SHP77 treated with DMSO at 0.1 percent for 48 hours (cell line): ENCODE data around the gene ADGRV1.

Source experiments
- DNase-seq: peaks from one replicate; lab custom pipeline; 2025; lab: John Stamatoyannopoulos, UW

ADGRV1 gene

GRCh38 chr5:90873033-90873517 lies 314.5 kb downstream of the ADGRV1 start:
- DNase-seq, result no peak

- no peak for DNase-seq
These were observed 315.5 kb downstream of the ADGRV1 start for GRCh38 chr5:90874066-90874465.

- DNase-seq, result no peak
These were observed 316.9 kb downstream of the ADGRV1 start for GRCh38 chr5:90875456-90875855.

- DNase-seq, result no peak
These were observed 317.8 kb downstream of the ADGRV1 start for GRCh38 chr5:90876366-90876765.

- no peak for DNase-seq
These were observed 318.5 kb downstream of the ADGRV1 start for GRCh38 chr5:90877049-90877448.

- no peak for DNase-seq
These were observed 319.5 kb downstream of the ADGRV1 start for GRCh38 chr5:90878081-90878480.

- DNase-seq, result no peak
These were observed 320.1 kb downstream of the ADGRV1 start for GRCh38 chr5:90878549-90879196.

- no peak for DNase-seq
These were observed 323.1 kb downstream of the ADGRV1 start for GRCh38 chr5:90881626-90882150.

- DNase-seq, result no peak
These were observed 323.9 kb downstream of the ADGRV1 start for GRCh38 chr5:90882448-90882847.

GRCh38 chr5:90885180-90885868 lies 326.7 kb downstream of the ADGRV1 start:
- DNase-seq, result no peak

- no peak for DNase-seq
These were observed 327.8 kb downstream of the ADGRV1 start for GRCh38 chr5:90886381-90886780.

GRCh38 chr5:90888511-90889324 lies 330.1 kb downstream of the ADGRV1 start:
- no peak for DNase-seq

- DNase-seq, result no peak
These were observed 330.7 kb downstream of the ADGRV1 start for GRCh38 chr5:90889325-90889600.

GRCh38 chr5:90890180-90890579 lies 331.6 kb downstream of the ADGRV1 start:
- no peak for DNase-seq

GRCh38 chr5:90894866-90895420 lies 336.3 kb downstream of the ADGRV1 start:
- no peak for DNase-seq

GRCh38 chr5:90897618-90898017 lies 339.0 kb downstream of the ADGRV1 start:
- DNase-seq, result no peak

- no peak for DNase-seq
These were observed 339.9 kb downstream of the ADGRV1 start for GRCh38 chr5:90898326-90899013.

GRCh38 chr5:90899014-90899604 lies 340.5 kb downstream of the ADGRV1 start:
- DNase-seq, result no peak

GRCh38 chr5:90901261-90901660 lies 342.7 kb downstream of the ADGRV1 start:
- no peak for DNase-seq

GRCh38 chr5:90902170-90902569 lies 343.6 kb downstream of the ADGRV1 start:
- no peak for DNase-seq

- DNase-seq, result no peak
These were observed 344.2 kb downstream of the ADGRV1 start for GRCh38 chr5:90902651-90903386.
